ENCODE measurements around the gene MYH15. TPM values are rescaled to one million over a fixed set of nuclear protein-coding genes. Genes with fewer than 3 reads are reported as not detected.
A peak's percentile ranks its signal among the peaks of the same experiment; 100 is the strongest.

MYH15 gene
- total RNA-seq, 1 donor from 2014 or later, result 0.05 TPM

DNA sequence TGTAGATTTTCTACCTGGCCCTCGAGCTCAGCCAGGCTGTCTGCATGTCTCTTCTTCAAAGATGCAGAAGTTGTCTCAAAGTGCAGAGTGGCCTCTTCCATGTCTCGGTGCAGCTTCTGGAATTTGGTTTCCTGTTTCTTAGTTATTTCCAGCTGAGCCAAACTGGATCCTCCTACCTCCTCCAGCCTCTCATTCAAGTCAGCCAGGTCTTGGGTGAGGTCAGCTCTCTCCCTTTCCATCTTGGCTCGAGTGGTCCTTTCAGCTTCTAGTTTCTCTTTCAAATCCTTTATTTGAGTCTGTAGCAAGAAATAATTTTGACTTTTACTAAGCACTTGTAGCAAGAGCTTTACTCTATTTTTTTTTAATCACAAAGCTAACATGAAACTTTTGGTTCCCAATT lies 81.8 kb downstream of the MYH15 start:
- Mint-ChIP-seq H3K27ac (ENCODE audit: unreplicated experiment) (no peak overlapping the region), H3K27me3 (ENCODE audit: low read depth) (no peaks in the 10 kb centered on the region), H3K36me3 (ENCODE audit: low read depth) (no peaks in the 10 kb centered on the region), H3K4me1 (ENCODE audit: low read depth) (peaks cover 5% of the 10 kb centered on the region), H3K9me3 (ENCODE audit: low read depth) (peaks cover 3% of the 10 kb centered on the region), H3K4me3 (ENCODE audit: unreplicated experiment) (no peak overlapping the region)
- no peak for DNase-seq (ENCODE audit: low spot score)
- TF ChIP-seq, protein P1, sequence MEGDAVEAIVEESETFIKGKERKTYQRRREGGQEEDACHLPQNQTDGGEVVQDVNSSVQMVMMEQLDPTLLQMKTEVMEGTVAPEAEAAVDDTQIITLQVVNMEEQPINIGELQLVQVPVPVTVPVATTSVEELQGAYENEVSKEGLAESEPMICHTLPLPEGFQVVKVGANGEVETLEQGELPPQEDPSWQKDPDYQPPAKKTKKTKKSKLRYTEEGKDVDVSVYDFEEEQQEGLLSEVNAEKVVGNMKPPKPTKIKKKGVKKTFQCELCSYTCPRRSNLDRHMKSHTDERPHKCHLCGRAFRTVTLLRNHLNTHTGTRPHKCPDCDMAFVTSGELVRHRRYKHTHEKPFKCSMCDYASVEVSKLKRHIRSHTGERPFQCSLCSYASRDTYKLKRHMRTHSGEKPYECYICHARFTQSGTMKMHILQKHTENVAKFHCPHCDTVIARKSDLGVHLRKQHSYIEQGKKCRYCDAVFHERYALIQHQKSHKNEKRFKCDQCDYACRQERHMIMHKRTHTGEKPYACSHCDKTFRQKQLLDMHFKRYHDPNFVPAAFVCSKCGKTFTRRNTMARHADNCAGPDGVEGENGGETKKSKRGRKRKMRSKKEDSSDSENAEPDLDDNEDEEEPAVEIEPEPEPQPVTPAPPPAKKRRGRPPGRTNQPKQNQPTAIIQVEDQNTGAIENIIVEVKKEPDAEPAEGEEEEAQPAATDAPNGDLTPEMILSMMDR (IDR thresholded peaks at IDR 0.05), result no peak

DNA sequence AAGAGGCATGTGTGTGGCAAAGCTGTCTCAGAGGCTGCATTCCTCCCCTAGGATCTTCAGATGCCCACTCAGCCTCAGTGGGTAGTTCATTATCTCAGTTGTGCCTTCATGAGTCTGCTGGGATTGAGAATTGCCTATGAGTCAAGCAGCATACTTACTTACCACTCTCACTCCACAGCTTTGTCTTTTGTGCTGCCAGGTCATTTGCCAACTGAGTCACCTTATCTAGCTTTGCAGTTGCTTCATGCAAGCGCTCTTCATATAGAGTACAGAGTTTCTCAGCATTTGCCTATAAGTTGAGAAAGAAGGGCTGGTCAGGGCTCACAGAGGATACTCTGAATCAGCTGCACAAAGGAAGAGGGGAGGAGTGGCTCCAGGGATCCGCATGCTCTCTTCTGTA lies 89.5 kb downstream of the MYH15 start:
- H3K27me3 Mint-ChIP-seq (ENCODE audit: low read depth), result no peaks in the 10 kb centered on the region
- TF ChIP-seq, protein P1 (IDR thresholded peaks at IDR 0.05), result no peak
- no peak overlapping the region for H3K4me3 Mint-ChIP-seq (ENCODE audit: unreplicated experiment)
- no peaks in the 10 kb centered on the region for H3K36me3 Mint-ChIP-seq (ENCODE audit: low read depth)
- H3K4me1 Mint-ChIP-seq (ENCODE audit: low read depth), result no peaks in the 10 kb centered on the region
- no peak overlapping the region for H3K27ac Mint-ChIP-seq (ENCODE audit: unreplicated experiment)
- H3K9me3 Mint-ChIP-seq (ENCODE audit: low read depth), result no peaks in the 10 kb centered on the region
- DNase-seq (ENCODE audit: low spot score), result no peak

DNA sequence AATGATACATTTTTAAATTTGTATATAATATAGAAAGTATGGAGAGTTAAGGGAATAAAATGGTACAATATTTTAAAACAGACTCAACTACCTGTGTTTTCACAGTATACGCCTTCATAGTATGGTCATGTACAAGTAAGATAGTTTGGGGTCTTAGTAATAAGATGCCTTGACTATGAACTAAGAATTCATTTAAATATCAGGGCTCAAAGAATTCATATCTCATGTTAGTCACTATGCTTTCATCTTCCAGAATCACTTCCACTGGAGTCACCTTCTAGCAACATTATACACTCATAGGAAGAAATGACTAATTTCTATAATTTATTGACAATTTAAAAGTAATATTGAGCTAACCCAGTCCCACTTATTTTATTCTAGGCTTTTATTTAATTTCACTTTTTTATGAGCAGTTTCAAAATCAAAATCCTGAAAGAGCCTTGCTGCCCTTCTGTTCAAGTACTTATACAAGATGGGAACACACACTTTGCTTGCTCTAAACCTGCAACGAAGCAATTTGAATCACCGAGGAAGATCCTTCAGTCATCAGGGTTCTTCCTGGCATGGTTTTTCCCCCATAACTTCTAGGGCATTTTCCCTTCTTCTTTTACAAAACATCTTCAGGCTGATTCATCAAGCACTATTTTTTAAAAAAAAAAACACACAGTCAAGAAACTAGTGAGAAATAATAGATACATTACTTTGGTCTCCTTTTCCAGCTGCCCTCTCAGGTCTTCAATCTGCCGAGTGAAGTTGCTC lies 94.1 kb downstream of the MYH15 start:
- H3K27me3 Mint-ChIP-seq (ENCODE audit: low read depth), result no peaks in the 10 kb centered on the region
- H3K4me1 Mint-ChIP-seq (ENCODE audit: low read depth), result no peaks in the 10 kb centered on the region
- DNase-seq (ENCODE audit: low spot score), result no peak

DNA sequence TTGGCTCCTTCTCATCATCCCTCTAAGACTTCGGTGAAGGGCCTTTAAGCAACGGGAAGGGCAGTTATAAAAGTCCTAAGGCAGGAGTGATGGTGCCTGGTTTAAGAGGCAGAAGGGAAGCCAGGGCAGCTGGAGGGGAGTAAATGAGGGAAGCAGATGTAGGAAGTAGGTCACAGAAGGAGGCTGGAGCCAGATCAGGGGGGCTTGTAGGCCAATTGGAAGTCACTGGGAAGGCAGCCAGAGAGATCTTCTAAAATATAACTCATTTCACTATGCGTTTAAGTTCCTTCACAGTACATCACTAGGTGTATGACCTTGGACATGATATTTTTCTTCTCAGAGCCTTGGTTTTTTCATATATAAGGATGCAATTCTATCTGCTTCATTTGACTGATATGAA lies 94.7 kb downstream of the MYH15 start:
- Mint-ChIP-seq H3K4me3 (ENCODE audit: unreplicated experiment) (no peak overlapping the region), H3K4me1 (ENCODE audit: low read depth) (no peaks in the 10 kb centered on the region), H3K27me3 (ENCODE audit: low read depth) (no peaks in the 10 kb centered on the region), H3K27ac (ENCODE audit: unreplicated experiment) (no peak overlapping the region), H3K9me3 (ENCODE audit: low read depth) (no peaks in the 10 kb centered on the region), H3K36me3 (ENCODE audit: low read depth) (no peaks in the 10 kb centered on the region)
- DNase-seq (ENCODE audit: low spot score), result no peak
- TF ChIP-seq, protein P1 (IDR thresholded peaks at IDR 0.05), result no peak

More for the DNA sequence above, 94.1 kb downstream of the MYH15 start:
- H3K9me3 Mint-ChIP-seq (ENCODE audit: low read depth), result no peaks in the 10 kb centered on the region
- TF ChIP-seq, protein P1 (IDR thresholded peaks at IDR 0.05), result no peak
- H3K4me3 Mint-ChIP-seq (ENCODE audit: unreplicated experiment), result no peak overlapping the region
- H3K27ac Mint-ChIP-seq (ENCODE audit: unreplicated experiment), result no peak overlapping the region
- no peaks in the 10 kb centered on the region for H3K36me3 Mint-ChIP-seq (ENCODE audit: low read depth)

DNA sequence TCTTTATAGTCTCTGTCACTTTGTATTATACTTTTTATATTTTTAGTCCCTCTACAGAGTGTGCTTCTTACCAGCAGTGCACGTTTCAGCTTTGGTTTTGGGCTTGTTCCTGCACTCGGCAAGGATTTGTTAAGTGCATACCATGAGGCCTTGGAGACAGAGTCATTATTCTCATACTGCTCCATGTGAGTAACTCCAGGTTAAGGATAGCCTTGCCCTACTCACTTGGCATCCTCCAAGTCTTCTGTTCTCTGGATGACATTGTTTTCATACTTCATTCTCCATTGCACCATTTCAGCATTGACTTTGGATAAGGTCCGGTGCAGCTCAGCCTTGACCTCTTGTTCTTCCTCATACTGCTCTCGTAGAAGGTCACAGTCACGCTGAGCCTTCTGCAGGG lies 96.4 kb downstream of the MYH15 start:
- Mint-ChIP-seq H3K4me1 (ENCODE audit: low read depth) (no peaks in the 10 kb centered on the region), H3K4me3 (ENCODE audit: unreplicated experiment) (no peak overlapping the region), H3K27me3 (ENCODE audit: low read depth) (no peaks in the 10 kb centered on the region), H3K9me3 (ENCODE audit: low read depth) (no peaks in the 10 kb centered on the region), H3K27ac (ENCODE audit: unreplicated experiment) (no peak overlapping the region), H3K36me3 (ENCODE audit: low read depth) (no peaks in the 10 kb centered on the region)
- TF ChIP-seq, protein P1 (IDR thresholded peaks at IDR 0.05), result no peak
- peak; percentile 50 for DNase-seq (ENCODE audit: low spot score)
